Measurements from ENCODE around the gene NDNF.

DNA sequence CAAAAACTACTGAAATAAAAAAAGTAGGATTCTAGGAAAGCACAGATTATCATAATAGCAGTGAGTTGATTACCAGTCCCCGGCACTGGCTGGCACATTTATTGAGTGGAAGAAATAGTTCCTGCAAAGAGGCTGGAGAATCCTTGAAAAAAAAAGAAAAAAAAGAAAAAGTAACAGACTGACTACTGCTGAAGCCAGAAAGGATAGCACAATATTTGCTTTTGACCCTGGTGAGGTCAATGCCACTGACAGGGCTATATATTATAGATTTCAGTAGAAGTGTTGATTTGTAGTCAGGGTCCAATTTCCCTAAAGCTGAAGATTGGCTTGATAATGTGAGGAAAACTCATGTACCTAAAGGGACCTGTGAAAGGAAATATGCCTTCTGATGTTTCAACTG is 64.7 kb downstream of the NDNF start:
- TF ChIP-seq POLR2A (IDR thresholded peaks at IDR 0.05): no peak
- TF ChIP-seq, protein P1, sequence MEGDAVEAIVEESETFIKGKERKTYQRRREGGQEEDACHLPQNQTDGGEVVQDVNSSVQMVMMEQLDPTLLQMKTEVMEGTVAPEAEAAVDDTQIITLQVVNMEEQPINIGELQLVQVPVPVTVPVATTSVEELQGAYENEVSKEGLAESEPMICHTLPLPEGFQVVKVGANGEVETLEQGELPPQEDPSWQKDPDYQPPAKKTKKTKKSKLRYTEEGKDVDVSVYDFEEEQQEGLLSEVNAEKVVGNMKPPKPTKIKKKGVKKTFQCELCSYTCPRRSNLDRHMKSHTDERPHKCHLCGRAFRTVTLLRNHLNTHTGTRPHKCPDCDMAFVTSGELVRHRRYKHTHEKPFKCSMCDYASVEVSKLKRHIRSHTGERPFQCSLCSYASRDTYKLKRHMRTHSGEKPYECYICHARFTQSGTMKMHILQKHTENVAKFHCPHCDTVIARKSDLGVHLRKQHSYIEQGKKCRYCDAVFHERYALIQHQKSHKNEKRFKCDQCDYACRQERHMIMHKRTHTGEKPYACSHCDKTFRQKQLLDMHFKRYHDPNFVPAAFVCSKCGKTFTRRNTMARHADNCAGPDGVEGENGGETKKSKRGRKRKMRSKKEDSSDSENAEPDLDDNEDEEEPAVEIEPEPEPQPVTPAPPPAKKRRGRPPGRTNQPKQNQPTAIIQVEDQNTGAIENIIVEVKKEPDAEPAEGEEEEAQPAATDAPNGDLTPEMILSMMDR (IDR thresholded peaks at IDR 0.05): no peak
